ENCODE measurements around the gene SBF2. TPM values are rescaled to one million over a fixed set of nuclear protein-coding genes. Genes with fewer than 3 reads are reported as not detected.

Gene SBF2
- total and polyA plus RNA-seq, 9 of the 15 experiments (the other 6 are each of a cell fraction or from before 2014, with no cell fraction given), result 0.80 to 9.5 (median 5.0) TPM

DNA sequence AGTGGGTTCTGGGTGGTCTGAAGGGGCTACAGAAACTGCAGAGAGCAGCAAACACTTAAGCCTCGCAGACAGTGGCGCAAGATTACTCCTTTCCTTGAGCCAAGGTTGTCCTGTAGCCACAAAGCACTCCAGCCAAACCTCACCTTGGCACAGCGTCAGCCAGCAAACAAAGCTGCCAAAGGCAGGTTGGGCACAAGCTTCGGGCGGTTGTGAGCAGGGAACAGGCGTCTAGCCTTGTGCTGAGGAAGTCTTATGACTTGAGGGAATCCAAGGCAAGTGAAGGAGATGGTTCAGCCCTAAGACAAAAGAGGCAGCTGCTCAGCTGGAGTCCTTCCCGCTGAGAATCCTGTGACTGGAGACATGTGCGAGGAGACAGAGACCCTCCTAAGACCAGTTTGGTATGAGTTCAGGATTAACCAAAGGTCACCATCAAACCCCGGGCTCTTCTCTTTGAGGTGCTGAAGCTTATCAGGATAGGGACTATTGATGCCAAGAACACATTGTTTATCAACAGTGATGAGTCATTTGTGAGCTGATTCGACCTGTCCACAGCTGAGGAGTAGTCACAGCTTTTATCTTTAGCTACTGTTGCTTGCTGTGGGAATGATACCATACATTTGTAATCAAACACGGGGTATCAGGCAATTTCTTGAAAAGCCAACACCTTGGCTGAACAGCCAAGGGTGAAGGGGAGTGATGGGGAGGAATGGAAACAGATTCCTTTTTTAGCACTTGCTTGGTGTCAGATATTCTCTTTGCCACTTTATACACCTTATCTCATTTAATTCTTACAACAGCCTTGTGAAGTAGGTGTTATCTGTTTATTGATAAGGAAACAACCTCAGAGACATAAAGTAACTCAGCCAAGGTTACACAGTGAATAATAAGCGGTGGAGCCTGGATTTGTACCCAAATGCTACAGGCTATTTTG is 15.4 kb upstream of the SBF2 start:
- in situ Hi-C loops (cut with MboI), result loop anchor here (10.0 to 25.0 kb wide), 2 partner anchors 447 to 545 kb away; no protein-coding TSS in a partner anchor
- no peaks in the 10 kb centered on the region for H3K36me3 ChIP-seq (ENCODE audit: control insufficient read depth, insufficient read depth, low read length)
- H3K9ac ChIP-seq (ENCODE audit: insufficient read depth in 1 of 2, low read depth in 2 of 2, low read length in 2 of 2), result no peak overlapping the region
- no TSS peak for BruUV-seq (replicated peaks)
- no peaks in the 10 kb centered on the region for H3K79me2 ChIP-seq (ENCODE audit: control insufficient read depth, insufficient read depth, low read length)
- CTCF ChIA-PET (ENCODE audit: low intra/inter-chr PET ratio), result interaction anchor here (1.2 kb wide), 1 partner anchor 552 kb away, joined by 3 read pairs; no protein-coding TSS in a partner anchor
- FAIRE-seq (peak; percentile 70), ATAC-seq (no peak), DNase-seq (ENCODE audit: extremely low read depth in 1 of 4, low spot score in 3 of 4) (peak; percentile 41 to 49 (median 42))
- H3K9me3 ChIP-seq (replicated peaks; ENCODE audit: control insufficient read depth, insufficient read depth, low read depth, low read length), result no peaks in the 10 kb centered on the region
- H3K4me1 ChIP-seq (replicated peaks in 1 of 2; ENCODE audit: control insufficient read depth in 2 of 2, insufficient read depth in 2 of 2, low read length in 2 of 2), result peaks cover 15 to 33% of the 10 kb centered on the region in 2 experiments
- H3K9me1 ChIP-seq (ENCODE audit: control insufficient read depth, insufficient read depth, low read length), result no peaks in the 10 kb centered on the region
- no peak overlapping the region; the same call in 1 of the 2 replicates for H3K4me2 ChIP-seq (ENCODE audit: insufficient read depth, low read length)
- H2AFZ ChIP-seq (ENCODE audit: low read depth, low read length), result no peak overlapping the region
- WGBS (ENCODE audit: insufficient coverage, low coverage, missing lambda C conversion rate), result 11% methylated on average over 12 of the region's 12 CpGs
- peaks cover 0 to 1% of the 10 kb centered on the region in 2 experiments; a peak in 4 of 5 replicates for H3K27me3 ChIP-seq (ENCODE audit: control insufficient read depth in 2 of 2, insufficient read depth in 2 of 2, low read length in 2 of 2)
- POLR2A ChIA-PET, result interaction anchor here (0.5 to 1.5 kb wide), 6 partner anchors 102 to 1638 kb away, joined by 3 to 4 read pairs (median 3); no protein-coding TSS in a partner anchor
- H3K4me3 ChIP-seq, result no peak overlapping the region
- intact Hi-C loops (cut with micrococcal nuclease), result loop anchor here (2.0 to 10.0 kb wide), 5 partner anchors 205 to 697 kb away; no protein-coding TSS in a partner anchor
- H4K20me1 ChIP-seq (replicated peaks; ENCODE audit: control insufficient read depth, insufficient read depth, low read length), result no peaks in the 10 kb centered on the region
- H3K27ac ChIP-seq (ENCODE audit: extremely low read depth, low read depth, low read length), result no peak overlapping the region
- TF ChIP-seq JUND (IDR thresholded peaks at IDR 0.05; ENCODE audit: borderline replicate concordance, low read depth, low read length), result peak; percentile 95
- peak; percentile 94; the same call in 2 of the 3 replicates for TF ChIP-seq JUND (tag; IDR thresholded peaks at IDR 0.05; ENCODE audit: borderline replicate concordance, low read depth, low read length)
- no peak for TF ChIP-seq HMG20A (CRISPR knock-in tag; conservative IDR thresholded peaks at IDR 0.05)
- peak; percentile 66; the same call in 1 of the 2 replicates for TF ChIP-seq MECOM (CRISPR knock-in tag; IDR thresholded peaks at IDR 0.05)
- no peak for TF ChIP-seq BCOR (IDR thresholded peaks at IDR 0.05)
- TF ChIP-seq NCOR1 (IDR thresholded peaks at IDR 0.05), result peak; percentile 36; the same call in 1 of the 2 replicates
- TF ChIP-seq ARID2 (IDR thresholded peaks at IDR 0.05), result no peak
- TF ChIP-seq RCOR1 (IDR thresholded peaks at IDR 0.05; ENCODE audit: borderline replicate concordance in 1 of 2, low read depth in 2 of 2, low read length in 2 of 2), result peak in 1 of 2 experiments; percentile 46; a peak in 1 of 4 replicates
- no peak for TF ChIP-seq TBL1XR1 (IDR thresholded peaks at IDR 0.05; ENCODE audit: low read length in 2 of 2)
- TF ChIP-seq ZNF253 (CRISPR knock-in tag; conservative IDR thresholded peaks at IDR 0.05), result no peak
- TF ChIP-seq TAL1 (IDR thresholded peaks at IDR 0.05), result peak; percentile 35; the same call in 1 of the 2 replicates
- TF ChIP-seq ZNF263 (CRISPR knock-in tag; IDR thresholded peaks at IDR 0.05; ENCODE audit: borderline replicate concordance), result no peak
- no peak for TF ChIP-seq POLR2G (IDR thresholded peaks at IDR 0.05; ENCODE audit: low read depth, low read length)
- peak; percentile 26; the same call in 1 of the 2 replicates for TF ChIP-seq MAFG (tag; conservative IDR thresholded peaks at IDR 0.05)
- TF ChIP-seq SMARCA4 (IDR thresholded peaks at IDR 0.05), result peak; percentile 63
- TF ChIP-seq, protein P1, sequence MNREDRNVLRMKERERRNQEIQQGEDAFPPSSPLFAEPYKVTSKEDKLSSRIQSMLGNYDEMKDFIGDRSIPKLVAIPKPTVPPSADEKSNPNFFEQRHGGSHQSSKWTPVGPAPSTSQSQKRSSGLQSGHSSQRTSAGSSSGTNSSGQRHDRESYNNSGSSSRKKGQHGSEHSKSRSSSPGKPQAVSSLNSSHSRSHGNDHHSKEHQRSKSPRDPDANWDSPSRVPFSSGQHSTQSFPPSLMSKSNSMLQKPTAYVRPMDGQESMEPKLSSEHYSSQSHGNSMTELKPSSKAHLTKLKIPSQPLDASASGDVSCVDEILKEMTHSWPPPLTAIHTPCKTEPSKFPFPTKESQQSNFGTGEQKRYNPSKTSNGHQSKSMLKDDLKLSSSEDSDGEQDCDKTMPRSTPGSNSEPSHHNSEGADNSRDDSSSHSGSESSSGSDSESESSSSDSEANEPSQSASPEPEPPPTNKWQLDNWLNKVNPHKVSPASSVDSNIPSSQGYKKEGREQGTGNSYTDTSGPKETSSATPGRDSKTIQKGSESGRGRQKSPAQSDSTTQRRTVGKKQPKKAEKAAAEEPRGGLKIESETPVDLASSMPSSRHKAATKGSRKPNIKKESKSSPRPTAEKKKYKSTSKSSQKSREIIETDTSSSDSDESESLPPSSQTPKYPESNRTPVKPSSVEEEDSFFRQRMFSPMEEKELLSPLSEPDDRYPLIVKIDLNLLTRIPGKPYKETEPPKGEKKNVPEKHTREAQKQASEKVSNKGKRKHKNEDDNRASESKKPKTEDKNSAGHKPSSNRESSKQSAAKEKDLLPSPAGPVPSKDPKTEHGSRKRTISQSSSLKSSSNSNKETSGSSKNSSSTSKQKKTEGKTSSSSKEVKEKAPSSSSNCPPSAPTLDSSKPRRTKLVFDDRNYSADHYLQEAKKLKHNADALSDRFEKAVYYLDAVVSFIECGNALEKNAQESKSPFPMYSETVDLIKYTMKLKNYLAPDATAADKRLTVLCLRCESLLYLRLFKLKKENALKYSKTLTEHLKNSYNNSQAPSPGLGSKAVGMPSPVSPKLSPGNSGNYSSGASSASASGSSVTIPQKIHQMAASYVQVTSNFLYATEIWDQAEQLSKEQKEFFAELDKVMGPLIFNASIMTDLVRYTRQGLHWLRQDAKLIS (CRISPR knock-in tag; IDR thresholded peaks at IDR 0.05), result no peak
- TF ChIP-seq ZNF444 (CRISPR knock-in tag; IDR thresholded peaks at IDR 0.05), result no peak
- TF ChIP-seq HNRNPLL (IDR thresholded peaks at IDR 0.05; ENCODE audit: low read depth, low read length, poor library complexity, severe bottlenecking), result no peak
- TF ChIP-seq TGIF2 (CRISPR knock-in tag; IDR thresholded peaks at IDR 0.05), result no peak
